Neutrophil (primary cell): Measurements from ENCODE around the gene RBMS1.
A peak's percentile ranks its signal among the peaks of the same experiment; 100 is the strongest.

Experiments
- H3K27ac ChIP-seq: fragments of 200-600 bp; sonication (generic); 2 replicates; pipeline ENCODE4 v1.5.1; 2016; ENCODE audit warnings: mild to moderate bottlenecking, moderate library complexity
- H3K27me3 ChIP-seq: fragments of 200-600 bp; sonication (generic); 2 replicates; pipeline ENCODE4 v1.6.0; 2016; ENCODE audit warnings: mild to moderate bottlenecking
- H3K36me3 ChIP-seq: fragments of 200-600 bp; sonication (generic); 2 replicates; pipeline ENCODE4 v1.5.1; 2017
- H3K4me1 ChIP-seq, 2 experiments: fragments of 200-600 bp in 1 of 2; sonication (generic) in 1 of 2; 1 replicate in 1 of 2; 2 replicates in 1 of 2; pipeline versions ENCODE4 v1.5.1 to v1.6.1; 2013 to 2016; ENCODE audit warnings: low read depth in 1 of 2, low read length in 1 of 2, mild to moderate bottlenecking in 1 of 2, moderate library complexity in 1 of 2; ENCODE audit not compliant: control insufficient read depth in 1 of 2, insufficient read depth in 1 of 2
- H3K4me3 ChIP-seq, 2 experiments: fragments of 200-600 bp in 1 of 2; sonication (generic) in 1 of 2; 1 replicate in 1 of 2; 2 replicates in 1 of 2; pipeline ENCODE4 v1.5.1; 2013 to 2016; ENCODE audit warnings: low read depth in 1 of 2, low read length in 1 of 2, mild to moderate bottlenecking in 1 of 2, moderate library complexity in 1 of 2
- H3K9me3 ChIP-seq: fragments of 200-600 bp; sonication (generic); 2 replicates; pipeline ENCODE4 v1.5.1; 2016
- CTCF ChIP-seq: fragments of 200-600 bp; sonication (generic); IDR thresholded peaks from 2 replicates; pipeline ENCODE4 v1.5.1; 2016; ENCODE audit warnings: antibody characterized with exemption

Gene RBMS1

GRCh38 chr2:160324161-160324800 is 169.3 kb downstream of the RBMS1 start:
- Histone ChIP-seq H3K9me3 (no peaks in the 10 kb centered on the region), H3K36me3 (no peaks in the 10 kb centered on the region), H3K4me3 (no peak overlapping the region), H3K4me1 (peaks cover 21 to 22% of the 10 kb centered on the region in 2 experiments), H3K27ac (no peak overlapping the region), H3K27me3 (no peaks in the 10 kb centered on the region)
- peak; percentile 63 for TF ChIP-seq CTCF

DNA sequence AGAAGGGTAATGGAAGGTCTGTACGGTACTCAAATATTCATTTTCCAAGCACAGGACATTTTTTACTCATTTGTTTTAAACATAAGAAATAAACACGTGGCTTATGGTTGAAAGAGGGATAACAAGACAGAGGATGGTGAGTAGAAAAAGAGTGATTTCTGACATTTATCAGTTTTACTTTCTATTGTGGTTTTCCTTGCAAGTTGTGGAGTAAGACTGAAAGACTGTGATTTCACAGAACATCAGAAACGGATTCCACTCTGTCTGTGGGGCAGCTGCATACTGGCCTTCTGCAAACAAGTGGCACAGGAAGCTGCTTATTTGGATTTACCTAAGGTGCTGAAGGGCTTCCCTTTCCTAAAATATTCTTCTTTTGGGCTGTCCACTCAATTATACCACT is 171.3 kb downstream of the RBMS1 start:
- no peak overlapping the region for H3K4me3 ChIP-seq
- TF ChIP-seq CTCF = no peak
- no peaks in the 10 kb centered on the region for H3K9me3 ChIP-seq
- H3K27me3 ChIP-seq = no peaks in the 10 kb centered on the region
- peaks cover 2% of the 10 kb centered on the region for H3K36me3 ChIP-seq
- H3K27ac ChIP-seq = no peak overlapping the region
- peaks cover 21 to 22% of the 10 kb centered on the region in 2 experiments for H3K4me1 ChIP-seq

- Histone ChIP-seq H3K27ac (peak overlapping the region; percentile 43), H3K27me3 (no peaks in the 10 kb centered on the region), H3K4me1 (peaks cover 21 to 22% of the 10 kb centered on the region in 2 experiments), H3K4me3 (no peak overlapping the region), H3K9me3 (no peaks in the 10 kb centered on the region), H3K36me3 (peaks cover 14% of the 10 kb centered on the region)
- TF ChIP-seq CTCF = no peak
Observed at GRCh38 chr2:160321006-160321405, 172.6 kb downstream of the RBMS1 start.

- Histone ChIP-seq H3K9me3 (no peaks in the 10 kb centered on the region), H3K27me3 (no peaks in the 10 kb centered on the region), H3K4me1 (peaks cover 14 to 19% of the 10 kb centered on the region in 2 experiments), H3K4me3 (no peak overlapping the region), H3K36me3 (peaks cover 14% of the 10 kb centered on the region), H3K27ac (no peak overlapping the region)
- TF ChIP-seq CTCF = no peak
Observed at GRCh38 chr2:160319700-160320099, 173.9 kb downstream of the RBMS1 start.

DNA sequence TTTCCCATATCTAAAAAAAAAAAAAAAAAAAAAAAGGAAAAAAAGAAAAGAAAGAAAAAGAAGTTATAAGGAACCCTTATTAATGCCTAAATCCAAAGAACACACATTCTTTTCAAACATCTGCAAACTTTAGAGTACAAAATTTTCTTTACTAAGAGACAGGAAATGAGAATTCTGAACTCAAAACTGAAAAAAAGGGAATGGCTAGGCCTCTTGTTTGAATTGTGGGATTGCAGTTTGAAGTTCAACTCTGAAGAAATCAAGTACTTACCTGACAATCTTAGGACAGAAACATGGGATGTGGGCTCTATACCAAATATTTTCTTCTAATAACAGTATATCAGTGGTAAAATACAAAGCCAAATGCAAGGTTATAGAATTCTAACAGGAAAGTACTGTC is 175.4 kb downstream of the RBMS1 start:
- H3K27me3 ChIP-seq = no peaks in the 10 kb centered on the region
- no peak overlapping the region for H3K4me3 ChIP-seq
- TF ChIP-seq CTCF = no peak
- peaks cover 14 to 19% of the 10 kb centered on the region in 2 experiments for H3K4me1 ChIP-seq
- no peak overlapping the region for H3K27ac ChIP-seq
- H3K9me3 ChIP-seq = no peaks in the 10 kb centered on the region
- peaks cover 15% of the 10 kb centered on the region for H3K36me3 ChIP-seq
